A549 (cell line): ENCODE data around the gene TOX4.

Experiments
- CEBPB ChIP-seq, 2 experiments: fragments of >200 bp in 1 of 2; sonication (Bioruptor Twin) in 1 of 2; formaldehyde crosslinking in 1 of 2; IDR thresholded peaks; 2 replicates each; pipeline ENCODE4 v1.6.1; 2012 to 2016
- CTCF ChIP-seq: fragments of >200 bp; sonication (Bioruptor Twin); formaldehyde crosslinking; IDR thresholded peaks from 3 replicates; pipeline ENCODE4 v1.5.1; 2016
- EP300 ChIP-seq, 2 experiments: fragments of >200 bp; sonication (Bioruptor Twin); formaldehyde crosslinking; IDR thresholded peaks; 2 replicates in 1 of 2; 3 replicates in 1 of 2; pipeline ENCODE4 v1.6.1; 2016 to 2017

DNA sequence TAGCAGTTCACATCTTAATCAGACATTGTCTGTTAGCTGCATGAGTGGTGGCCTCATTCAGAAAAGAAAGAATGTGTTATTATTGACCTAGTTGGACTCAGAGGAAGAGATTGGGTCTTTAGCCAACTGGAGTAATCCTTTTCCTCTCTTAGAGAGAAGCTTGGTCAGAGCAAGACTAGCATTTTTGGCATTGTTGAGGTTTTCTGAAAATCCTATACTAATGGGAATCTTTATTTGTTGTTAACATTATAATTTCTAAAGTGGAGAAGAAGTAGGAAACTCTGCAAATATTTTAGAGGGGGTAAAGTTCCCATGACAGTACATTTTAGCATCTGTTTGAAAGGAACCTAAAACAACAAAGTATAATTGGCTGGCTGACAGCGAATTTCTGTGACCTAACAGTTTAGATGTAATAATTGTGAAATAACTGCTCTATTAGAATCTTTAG, 9.7 kb downstream of the TOX4 start:
- TF ChIP-seq CTCF, result no peak
- no peak for TF ChIP-seq EP300 (IDR thresholded peaks at IDR 0.05)
- TF ChIP-seq CEBPB (IDR thresholded peaks at IDR 0.05), result no peak
